H1 (cell line): ENCODE results near the gene DCAF16. TPM values are rescaled to one million over a fixed set of nuclear protein-coding genes. Genes with fewer than 3 reads are reported as not detected.

Experiments used
- BACH1 ChIP-seq: IDR thresholded peaks from 2 replicates; pipeline ENCODE4 v1.6.1; 2012; ENCODE audit warnings: low read length, improper control_type of control experiment
- JUND ChIP-seq: IDR thresholded peaks from 2 replicates; pipeline ENCODE4 v1.6.1; 2011; ENCODE audit warnings: mild to moderate bottlenecking, improper control_type of control experiment, low read length
- KDM1A ChIP-seq: fragments of 200-600, 300-600 bp; sonication (generic); IDR thresholded peaks from 2 replicates; pipeline ENCODE4 v1.7.1; 2016; ENCODE audit warnings: mild to moderate bottlenecking, low read length, borderline replicate concordance
- polyA plus RNA-seq, 7 experiments: library from polyadenylated mRNA; depleted of rRNA in 3 of 7; stranded (reverse) in 5 of 7; unstranded in 2 of 7; fragments of >200 nt in 5 of 7; fragments of 200-250 nt in 2 of 7; gene quantifications; 1 replicate in 5 of 7; 2 replicates in 1 of 7; 4 replicates in 1 of 7; pipeline versions ENCODE4 v1.2.1 to v1.2.3, GENCODE V29; 2011 to 2013; ENCODE audit warnings: missing spikeins in 2 of 7, mixed read lengths in 2 of 7
- total RNA-seq: library from RNA; stranded (reverse); fragmentation: NEBNext Ultra II Directional; extraction: Animal tissue kit (Norgen Biotek cat#: 25700); gene quantifications from 2 replicates; pipeline ENCODE4 v1.2.1, GENCODE V29; 2021

Gene DCAF16
- total and polyA plus RNA-seq, 2 of the 8 experiments (the other 6 are each of a cell fraction or from before 2014, with no cell fraction given) = 26.5 to 55.7 TPM

DNA sequence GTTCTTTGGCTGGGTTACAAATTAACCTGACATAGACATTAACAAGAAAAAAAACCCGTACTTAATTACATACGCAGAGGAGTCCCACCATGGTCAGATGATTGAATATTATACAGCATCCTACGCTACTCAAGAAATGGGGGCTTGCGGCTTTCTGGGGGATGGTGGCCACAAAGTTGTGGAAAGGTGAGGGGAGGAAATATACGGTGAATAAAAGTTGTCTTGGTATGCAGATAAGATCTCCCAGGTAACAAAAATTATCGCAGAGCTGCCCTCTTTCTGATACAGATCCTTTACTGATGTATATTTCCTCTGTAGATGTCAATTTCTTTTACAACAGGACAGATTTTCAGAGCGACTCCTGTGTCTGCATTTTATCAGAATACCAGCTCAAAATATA, 890 bp downstream of the DCAF16 start (continued):
- no peak for TF ChIP-seq BACH1
- TF ChIP-seq JUND = no peak
- TF ChIP-seq KDM1A = no peak
